Lung microvascular endothelial cell (primary cell): Measurements from ENCODE around the gene ZNF80. TPM values are rescaled to one million over a fixed set of nuclear protein-coding genes. Genes with fewer than 3 reads are reported as not detected.

ENCODE experiments used
- DNase-seq, 2 donors: peaks; one replicate each; pipeline versions ENCODE4 v3.0.0 to v3.0.0-alpha.2; 2010; ENCODE audit warnings: low read depth in 2 of 2
- total RNA-seq: library from RNA; depleted of rRNA; stranded (reverse); fragments of >200 nt; gene quantifications from 2 replicates; pipeline ENCODE4 v1.2.1, GENCODE V29; 2014

Gene ZNF80
- total RNA-seq, 1 donor from 2014 or later, result not detected

- DNase-seq, result no peak
Measured at GRCh38 chr3:114219741-114220140, 17.6 kb downstream of the ZNF80 start.

DNA sequence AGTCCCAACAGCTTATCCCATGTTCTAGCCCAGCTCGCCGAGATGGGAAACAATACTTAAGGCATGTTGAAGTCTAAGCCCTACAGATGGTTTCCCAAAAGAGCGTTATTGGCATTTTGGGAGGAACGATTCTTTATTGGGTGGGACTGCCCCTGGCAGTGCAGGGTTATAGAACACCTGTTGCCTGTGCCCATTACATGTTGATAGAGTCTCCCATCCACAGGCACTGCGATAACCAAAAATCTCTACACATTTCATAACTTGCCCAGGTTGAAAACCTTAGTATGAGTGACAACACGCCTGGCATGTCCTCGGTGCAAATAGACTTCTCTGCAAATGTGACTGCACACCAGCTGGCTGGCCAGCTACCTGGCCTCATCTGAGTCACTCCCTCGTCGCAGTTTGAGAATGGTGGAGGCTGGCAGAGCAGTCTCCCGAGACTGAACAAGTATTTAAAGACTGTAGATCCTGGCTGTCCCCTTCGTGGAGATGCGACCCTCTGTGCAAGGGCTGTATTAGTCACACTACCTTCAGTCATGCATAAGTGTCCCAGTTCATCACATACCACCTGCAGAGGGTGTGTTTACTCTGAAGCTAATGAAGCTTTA, 18.7 kb downstream of the ZNF80 start:
- DNase-seq, result no peak

DNA sequence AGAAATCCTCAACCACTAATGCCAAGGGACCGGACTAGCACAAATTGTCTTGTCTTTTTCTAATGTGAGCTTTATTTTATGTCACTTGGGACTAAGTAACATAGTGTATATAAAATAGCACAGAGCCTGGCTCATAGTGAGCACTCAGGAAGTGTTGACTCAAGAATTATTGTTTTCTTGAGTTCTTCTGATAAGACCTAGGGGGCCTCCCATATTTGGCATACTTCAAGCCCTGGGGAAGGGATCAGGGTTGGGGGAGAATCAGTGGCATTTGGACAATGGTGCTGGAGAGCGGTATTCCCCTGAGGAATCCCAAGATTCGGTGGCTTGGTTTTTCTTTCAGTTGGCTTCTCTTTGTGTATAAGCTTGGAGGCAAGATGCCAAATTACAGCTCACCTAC, 19.4 kb downstream of the ZNF80 start:
- peak in 1 of 2 donors; percentile 40 for DNase-seq

- DNase-seq, result no peak
Measured at GRCh38 chr3:114217266-114217665, 20.1 kb downstream of the ZNF80 start.

GRCh38 chr3:114216186-114216970, 21.0 kb downstream of the ZNF80 start:
- no peak for DNase-seq

- DNase-seq, result peak; percentile 23 to 49
Measured at GRCh38 chr3:114214542-114215341, 22.6 kb downstream of the ZNF80 start.

GRCh38 chr3:114213627-114214541, 23.5 kb downstream of the ZNF80 start:
- peak; percentile 78 to 86 for DNase-seq

- DNase-seq, result peak; percentile 83 to 93
Measured at GRCh38 chr3:114213292-114213626, 24.1 kb downstream of the ZNF80 start.

DNA sequence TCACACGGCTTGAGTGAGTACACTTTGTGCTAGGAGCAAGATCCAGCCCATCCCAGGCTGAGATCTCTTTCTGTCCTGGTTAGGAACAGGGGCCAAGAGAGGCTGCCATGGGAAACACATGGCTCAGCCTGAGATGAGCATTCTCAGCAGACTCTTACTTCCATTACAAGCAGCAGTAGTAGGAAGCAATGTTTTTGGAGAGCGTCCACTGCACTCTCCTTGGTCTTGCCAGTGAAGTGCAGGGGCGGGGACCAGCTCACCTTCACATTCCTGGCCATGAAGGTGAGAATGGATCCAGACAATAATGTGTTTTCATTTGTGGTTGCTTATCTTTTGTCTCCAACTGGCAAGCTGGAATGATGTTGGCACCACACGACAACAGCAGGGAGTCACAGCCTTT, 24.7 kb downstream of the ZNF80 start:
- DNase-seq, result peak in 1 of 2 donors; percentile 18

- no peak for DNase-seq
Measured at GRCh38 chr3:114207768-114208167, 29.6 kb downstream of the ZNF80 start.

DNA sequence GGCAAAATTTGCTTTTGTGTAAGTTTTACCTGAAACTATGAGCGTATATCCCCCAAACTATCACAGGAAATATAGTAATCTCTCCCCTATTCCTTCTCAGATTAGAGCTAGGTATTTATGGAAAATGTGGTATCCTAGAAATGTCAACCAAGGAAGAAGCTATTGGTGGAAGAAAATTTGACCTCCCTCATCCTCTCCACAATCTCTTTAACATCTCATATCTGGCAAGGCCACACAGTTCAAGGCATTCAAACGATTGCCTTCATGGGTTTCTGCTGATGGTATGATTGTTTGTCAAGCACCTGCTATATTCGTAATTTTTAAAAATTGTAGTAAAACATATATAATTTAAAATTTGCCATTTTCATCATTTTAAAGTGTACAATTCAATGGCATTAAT, 31.0 kb downstream of the ZNF80 start:
- no peak for DNase-seq

DNA sequence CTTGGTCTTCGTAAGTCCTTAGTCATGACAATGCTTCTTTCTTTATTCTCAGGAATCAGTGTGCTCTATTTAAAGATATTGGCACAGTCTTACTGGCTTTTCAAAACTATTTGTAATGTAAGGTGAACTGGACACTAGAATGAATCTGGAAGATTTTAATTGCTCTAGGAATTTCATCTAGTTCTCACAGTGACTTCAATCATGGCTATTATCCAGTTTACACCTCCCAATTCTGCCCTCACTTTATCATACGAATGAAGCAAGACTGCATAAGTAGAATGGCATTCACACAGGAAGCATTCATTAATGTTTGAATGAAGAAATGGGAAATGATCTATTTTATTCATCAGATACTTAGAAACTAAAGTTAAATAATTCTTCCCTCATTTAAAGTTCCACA, 31.8 kb downstream of the ZNF80 start:
- peak in 1 of 2 donors; percentile 14 for DNase-seq

DNA sequence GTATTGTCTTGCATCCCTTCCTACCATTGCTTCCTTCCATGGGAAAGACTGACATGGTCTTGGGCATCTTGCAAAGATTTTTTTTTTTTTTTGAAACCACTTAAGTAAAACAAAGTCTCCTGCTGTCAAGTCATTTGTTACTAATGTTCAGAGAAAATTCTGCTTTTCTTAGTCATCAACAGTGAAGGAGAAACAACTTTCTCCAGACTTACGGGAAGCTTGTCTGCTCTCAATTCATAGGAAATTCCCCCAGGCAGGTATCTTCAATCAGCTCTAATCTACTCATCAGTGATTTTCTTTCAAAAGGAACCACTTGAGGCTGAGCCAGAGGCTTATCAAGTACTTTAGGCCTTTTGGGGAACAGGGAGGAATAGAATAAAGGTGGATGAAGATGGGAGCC, 42.6 kb downstream of the ZNF80 start:
- DNase-seq, result no peak

- no peak for DNase-seq
Measured at GRCh38 chr3:114192136-114192535, 45.2 kb downstream of the ZNF80 start.

GRCh38 chr3:114186501-114186900, 50.9 kb downstream of the ZNF80 start:
- DNase-seq, result no peak

Other genes starting within 250 kb of the ZNF80 start
- 0.44 and 0.79 TPM in 2 replicates for gene CCDC191, start 181.1 kb downstream of the ZNF80 start, total RNA-seq
- 26.2 and 28.8 TPM in 2 replicates for gene QTRT2, start 180.8 kb downstream of the ZNF80 start, total RNA-seq
- not detected in 2 replicates for gene DRD3, start 58.5 kb downstream of the ZNF80 start, total RNA-seq
- not detected in 2 replicates for gene TIGIT, start 56.5 kb upstream of the ZNF80 start, total RNA-seq